Progenitor cell of endocrine pancreas (in vitro differentiated cells): ENCODE measurements around the gene FAM177B. TPM values are rescaled to one million over a fixed set of nuclear protein-coding genes. Genes with fewer than 3 reads are reported as not detected.

Source experiments
- DNase-seq: peaks from one replicate; pipeline ENCODE4 v3.0.0; 2021; ENCODE audit warnings: low spot score; ENCODE audit not compliant: unreplicated experiment
- H3K27ac Mint-ChIP-seq: 2 replicates; pipeline ENCODE4 v1.8.0; 2021; ENCODE audit warnings: mild to moderate bottlenecking, moderate library complexity, mixed read lengths
- H3K27me3 Mint-ChIP-seq: 2 replicates; pipeline ENCODE4 v1.8.0; 2021; ENCODE audit warnings: mixed read lengths
- H3K36me3 Mint-ChIP-seq: 2 replicates; pipeline ENCODE4 v1.8.0; 2022; ENCODE audit warnings: mixed read lengths; ENCODE audit not compliant: insufficient read depth
- H3K4me1 Mint-ChIP-seq: 2 replicates; pipeline ENCODE4 v1.8.0; 2021; ENCODE audit warnings: low read depth, mixed read lengths
- H3K4me3 Mint-ChIP-seq: 2 replicates; pipeline ENCODE4 v1.8.0; 2021; ENCODE audit warnings: low read depth, mild to moderate bottlenecking, moderate library complexity, mixed read lengths
- H3K9me3 Mint-ChIP-seq: 2 replicates; pipeline ENCODE4 v1.8.0; 2021; ENCODE audit warnings: low read depth, mixed read lengths
- total RNA-seq: library from RNA; stranded (reverse); gene quantifications from 2 replicates; pipeline ENCODE4 v1.2.1, GENCODE V29; 2021
- TF ChIP-seq, protein P1 (sequence below): fragments of 200-600 bp; sonication (generic); IDR thresholded peaks from one replicate; pipeline ENCODE4 v1.5.0; 2021; ENCODE audit warnings: antibody characterized with exemption, mild to moderate bottlenecking; ENCODE audit not compliant: unreplicated experiment

The FAM177B gene
- total RNA-seq, 1 donor from 2014 or later: not detected

- Mint-ChIP-seq H3K4me1 (peaks cover 7% of the 10 kb centered on the region), H3K4me3 (no peak overlapping the region), H3K27me3 (peaks cover 24% of the 10 kb centered on the region), H3K9me3 (no peaks in the 10 kb centered on the region), H3K27ac (no peak overlapping the region), H3K36me3 (no peaks in the 10 kb centered on the region)
- DNase-seq: no peak
- TF ChIP-seq, protein P1, sequence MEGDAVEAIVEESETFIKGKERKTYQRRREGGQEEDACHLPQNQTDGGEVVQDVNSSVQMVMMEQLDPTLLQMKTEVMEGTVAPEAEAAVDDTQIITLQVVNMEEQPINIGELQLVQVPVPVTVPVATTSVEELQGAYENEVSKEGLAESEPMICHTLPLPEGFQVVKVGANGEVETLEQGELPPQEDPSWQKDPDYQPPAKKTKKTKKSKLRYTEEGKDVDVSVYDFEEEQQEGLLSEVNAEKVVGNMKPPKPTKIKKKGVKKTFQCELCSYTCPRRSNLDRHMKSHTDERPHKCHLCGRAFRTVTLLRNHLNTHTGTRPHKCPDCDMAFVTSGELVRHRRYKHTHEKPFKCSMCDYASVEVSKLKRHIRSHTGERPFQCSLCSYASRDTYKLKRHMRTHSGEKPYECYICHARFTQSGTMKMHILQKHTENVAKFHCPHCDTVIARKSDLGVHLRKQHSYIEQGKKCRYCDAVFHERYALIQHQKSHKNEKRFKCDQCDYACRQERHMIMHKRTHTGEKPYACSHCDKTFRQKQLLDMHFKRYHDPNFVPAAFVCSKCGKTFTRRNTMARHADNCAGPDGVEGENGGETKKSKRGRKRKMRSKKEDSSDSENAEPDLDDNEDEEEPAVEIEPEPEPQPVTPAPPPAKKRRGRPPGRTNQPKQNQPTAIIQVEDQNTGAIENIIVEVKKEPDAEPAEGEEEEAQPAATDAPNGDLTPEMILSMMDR: no peak
Measured at GRCh38 chr1:222790115-222790514, 53.1 kb downstream of the FAM177B start.

DNA sequence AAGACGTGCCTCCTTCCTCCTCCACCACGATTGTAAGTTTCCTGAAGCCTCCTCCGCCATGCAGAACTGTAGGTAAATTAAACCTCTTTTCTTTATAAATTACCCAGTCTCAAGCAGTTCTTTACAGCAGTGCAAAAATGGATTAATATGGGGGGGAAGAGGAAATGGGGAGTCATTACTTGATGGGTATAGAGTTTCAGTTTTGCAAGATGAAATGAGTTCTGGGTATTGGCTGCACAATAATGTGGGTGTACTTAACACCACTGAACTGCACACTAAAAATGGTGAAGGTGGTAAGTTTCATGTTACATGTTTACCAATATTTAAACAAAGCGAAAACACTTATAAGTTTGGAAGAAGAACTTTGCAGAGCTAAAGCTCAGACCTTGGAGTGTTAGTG lies 53.5 kb downstream of the FAM177B start:
- TF ChIP-seq, protein P1: no peak
- no peaks in the 10 kb centered on the region for H3K9me3 Mint-ChIP-seq
- peaks cover 21% of the 10 kb centered on the region for H3K27me3 Mint-ChIP-seq
- no peak overlapping the region for H3K4me3 Mint-ChIP-seq
- DNase-seq: no peak
- no peaks in the 10 kb centered on the region for H3K36me3 Mint-ChIP-seq
- H3K4me1 Mint-ChIP-seq: peaks cover 7% of the 10 kb centered on the region
- H3K27ac Mint-ChIP-seq: no peak overlapping the region

DNA sequence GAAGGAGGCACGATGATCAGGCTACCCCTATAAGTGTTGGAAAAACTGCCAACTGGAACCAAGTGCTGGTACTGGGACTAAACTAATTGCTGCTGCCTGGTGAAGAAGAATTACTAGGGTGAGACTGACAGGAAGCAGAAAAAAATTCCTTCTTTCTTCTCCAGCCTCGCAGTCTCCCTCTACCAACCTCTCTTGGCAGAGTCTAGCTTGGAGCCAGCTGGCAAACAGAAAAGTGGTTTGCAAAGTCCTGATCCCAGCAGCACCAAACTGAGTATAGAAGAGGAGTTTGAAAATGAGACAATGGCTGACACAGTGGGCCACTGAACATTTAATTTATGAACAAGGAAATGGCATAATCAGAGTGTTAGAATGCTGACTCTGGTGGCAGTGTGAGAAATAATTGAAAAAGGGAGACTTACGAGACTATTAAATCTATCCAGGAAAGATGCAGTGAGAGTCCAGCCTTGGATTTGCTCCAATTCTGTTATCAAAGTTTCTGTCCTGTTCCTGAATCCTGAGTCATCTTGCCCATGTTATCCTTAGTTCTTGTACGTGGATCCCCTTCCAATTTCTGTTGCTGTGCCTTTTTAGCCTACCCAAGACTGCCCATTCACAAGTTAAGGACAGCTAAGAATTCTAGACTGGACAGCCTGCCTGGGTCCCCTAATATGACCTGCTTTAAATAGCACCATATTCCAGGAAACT lies 54.2 kb downstream of the FAM177B start:
- DNase-seq: no peak
- TF ChIP-seq, protein P1: no peak
- H3K36me3 Mint-ChIP-seq: no peaks in the 10 kb centered on the region
- H3K27ac Mint-ChIP-seq: no peak overlapping the region
- H3K27me3 Mint-ChIP-seq: peaks cover 20% of the 10 kb centered on the region
- H3K9me3 Mint-ChIP-seq: no peaks in the 10 kb centered on the region
- H3K4me1 Mint-ChIP-seq: peaks cover 7% of the 10 kb centered on the region
- H3K4me3 Mint-ChIP-seq: no peak overlapping the region

- no peaks in the 10 kb centered on the region for H3K36me3 Mint-ChIP-seq
- TF ChIP-seq, protein P1: peak; percentile 68
- H3K4me1 Mint-ChIP-seq: peaks cover 7% of the 10 kb centered on the region
- H3K4me3 Mint-ChIP-seq: no peak overlapping the region
- H3K27me3 Mint-ChIP-seq: peaks cover 13% of the 10 kb centered on the region
- no peaks in the 10 kb centered on the region for H3K9me3 Mint-ChIP-seq
- H3K27ac Mint-ChIP-seq: no peak overlapping the region
- DNase-seq: no peak
Measured at GRCh38 chr1:222792744-222793143, 55.7 kb downstream of the FAM177B start.

DNA sequence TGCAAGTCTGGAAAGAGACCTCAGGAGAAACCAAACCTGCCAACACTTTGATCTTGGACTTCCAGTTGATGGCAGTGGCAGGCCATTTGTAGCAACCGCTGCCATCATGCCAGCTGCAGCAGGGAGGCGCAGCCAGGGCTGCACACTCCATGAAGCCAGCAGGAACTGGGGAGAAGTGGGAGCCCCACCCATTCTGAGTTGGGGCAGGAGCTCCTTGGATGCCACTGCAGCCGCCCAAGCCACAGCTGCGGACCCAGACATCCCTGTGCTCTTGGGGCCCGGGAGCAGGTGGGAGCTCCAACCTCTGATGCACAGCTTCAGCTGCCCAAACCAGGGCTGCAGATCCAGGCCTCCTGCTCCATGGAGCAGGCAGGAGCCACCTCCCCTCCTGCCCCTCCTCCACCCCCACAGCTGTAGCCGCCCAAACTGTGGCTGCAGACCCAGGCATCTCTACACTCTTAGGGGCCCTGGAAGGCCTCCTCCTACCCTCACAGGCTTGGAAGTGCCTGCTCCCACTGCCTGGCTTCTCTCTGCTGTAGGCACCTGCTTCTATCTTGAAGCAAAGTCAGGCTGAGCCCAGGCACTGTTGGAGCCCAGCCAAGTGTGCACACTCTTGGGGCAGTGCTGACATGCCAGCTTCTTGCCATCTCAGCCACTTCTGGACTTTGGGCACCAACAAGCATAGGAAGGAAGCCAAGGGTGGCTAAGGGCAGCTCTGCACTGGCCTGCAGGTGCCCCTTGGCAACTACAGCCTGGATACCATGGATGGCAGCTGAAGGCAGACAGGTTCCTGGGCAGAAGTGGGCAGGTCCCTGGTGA lies 57.9 kb downstream of the FAM177B start:
- no peak overlapping the region for H3K4me3 Mint-ChIP-seq
- peaks cover 11% of the 10 kb centered on the region for H3K4me1 Mint-ChIP-seq

More for the DNA sequence above, 57.9 kb downstream of the FAM177B start:
- Mint-ChIP-seq H3K36me3 (no peaks in the 10 kb centered on the region), H3K27me3 (peaks cover 13% of the 10 kb centered on the region), H3K27ac (no peak overlapping the region), H3K9me3 (no peaks in the 10 kb centered on the region)
- TF ChIP-seq, protein P1: no peak
- DNase-seq: no peak
